HG02840 (cell line): ENCODE measurements around the gene NEDD4L.

Experiments
- ATAC-seq: cut with Tn5 transposase; IDR thresholded peaks from one replicate; pipeline ENCODE4 v1.9.1; 2021; ENCODE audit warnings: mild to moderate bottlenecking, moderate library complexity, moderate number of reproducible peaks; ENCODE audit not compliant: unreplicated experiment, low FRiP score

Gene NEDD4L

DNA sequence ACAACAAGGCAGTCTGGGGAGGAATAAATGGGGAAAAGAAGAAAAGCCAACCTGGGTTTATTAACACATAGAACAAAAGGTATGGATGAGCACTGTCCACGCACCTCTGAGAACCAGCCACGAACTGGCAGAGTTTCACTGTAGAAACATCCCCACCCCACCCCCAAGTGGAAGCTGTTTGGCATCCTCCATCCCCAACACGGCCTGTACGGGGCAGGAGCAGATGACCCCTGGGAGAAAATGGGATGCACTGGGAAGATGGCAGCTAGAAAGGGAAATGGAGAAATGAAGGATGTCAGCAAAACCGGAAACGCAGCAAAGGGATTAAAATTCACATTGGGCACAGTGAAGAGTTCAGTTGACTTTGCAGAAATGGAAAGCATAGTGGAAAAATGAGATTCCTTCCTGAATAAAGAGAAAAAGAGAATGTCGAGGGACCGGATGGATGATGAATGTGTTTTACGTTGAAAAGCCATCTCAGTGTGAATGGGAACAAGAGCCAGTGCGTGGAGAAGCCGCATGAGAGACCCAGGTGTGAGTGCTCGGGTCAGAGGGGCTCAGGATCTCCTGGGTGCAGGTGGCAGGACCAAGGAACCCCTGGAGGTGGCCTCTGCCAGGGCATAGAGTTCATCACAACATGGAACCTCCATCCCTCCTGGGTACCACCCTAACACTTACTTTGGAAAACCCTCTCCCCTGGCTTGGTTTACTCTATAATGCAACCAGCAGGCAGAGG, 337.8 kb downstream of the NEDD4L start:
- no peak for ATAC-seq

DNA sequence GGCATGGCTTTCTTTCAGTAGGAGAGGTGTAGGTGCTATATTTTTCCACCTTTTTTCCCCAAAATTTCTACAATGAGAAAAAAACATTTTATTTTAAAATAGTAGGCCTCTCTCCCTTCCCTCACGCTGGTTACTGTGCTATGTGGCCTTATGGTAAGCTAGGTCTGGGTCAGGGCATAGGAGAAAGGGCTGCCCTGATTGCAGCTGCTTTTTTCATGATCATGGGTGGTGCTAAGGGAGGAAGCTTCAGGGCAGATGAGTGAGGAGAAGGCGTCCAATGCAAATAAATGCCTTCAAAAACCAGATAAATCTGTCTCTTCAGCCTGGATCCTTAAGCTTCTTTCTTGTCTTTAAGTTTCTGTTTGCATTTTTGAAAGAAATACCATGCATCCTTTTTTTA, 338.4 kb downstream of the NEDD4L start:
- no peak for ATAC-seq

DNA sequence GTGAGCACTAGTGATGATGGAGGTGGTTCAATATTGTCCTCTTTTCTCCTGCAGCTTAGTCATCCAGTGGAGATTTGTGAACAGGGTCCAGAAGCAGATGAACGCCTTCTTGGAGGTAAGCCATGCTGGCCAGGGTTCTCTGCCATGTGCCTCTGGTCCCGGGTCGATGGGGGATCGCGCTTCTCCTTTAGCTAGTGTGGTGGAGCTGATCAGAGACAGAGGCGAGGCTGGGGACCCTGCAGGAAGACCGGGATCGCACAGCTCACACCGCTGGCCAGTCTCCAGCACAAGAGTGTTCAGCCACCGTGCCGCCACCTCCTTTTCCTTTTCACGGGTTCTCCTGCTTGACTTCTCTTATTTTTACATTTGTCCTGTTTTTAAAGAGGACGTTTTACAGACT, 341.4 kb downstream of the NEDD4L start:
- no peak for ATAC-seq

DNA sequence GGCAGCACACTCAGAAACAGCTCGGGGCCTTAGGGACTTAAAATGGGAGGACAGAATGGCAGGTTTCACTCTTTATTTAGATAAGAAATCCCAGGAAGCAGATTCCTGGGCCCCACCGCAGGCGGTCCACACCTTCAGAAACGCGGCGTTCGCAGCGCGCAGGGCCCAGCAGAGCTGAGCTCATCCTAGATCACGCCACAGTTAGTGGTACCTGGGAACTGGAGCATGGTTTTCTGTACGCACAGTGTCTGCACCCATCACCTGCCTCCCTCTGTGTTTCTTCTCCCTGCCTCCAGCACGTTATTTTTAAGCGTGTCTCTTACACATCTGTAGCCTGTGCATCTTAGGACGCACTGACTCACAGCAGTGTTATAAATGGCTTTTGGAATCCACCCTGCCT, 342.8 kb downstream of the NEDD4L start:
- ATAC-seq, result no peak

DNA sequence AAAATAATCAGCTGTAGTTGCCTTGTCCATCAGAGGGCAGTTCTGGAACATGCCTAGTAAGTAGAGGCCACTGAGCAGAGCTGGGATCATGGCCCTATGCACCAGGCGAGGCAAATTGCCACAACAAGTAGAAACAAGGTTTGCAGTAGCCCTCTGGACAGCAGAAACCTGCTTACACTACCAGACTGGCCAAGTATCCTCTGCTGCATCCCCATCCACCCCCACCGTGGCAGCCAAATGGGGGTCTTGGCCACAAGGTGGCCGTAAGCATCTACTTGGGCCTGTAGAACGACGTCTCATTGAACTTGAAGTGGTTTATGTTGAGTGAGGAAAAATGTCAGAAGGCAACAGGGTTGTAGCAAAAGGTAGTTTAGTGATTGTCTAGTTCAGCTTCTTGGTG, 343.7 kb downstream of the NEDD4L start:
- ATAC-seq, result no peak

GRCh38 chr18:58388736-58389135, 344.7 kb downstream of the NEDD4L start:
- no peak for ATAC-seq

DNA sequence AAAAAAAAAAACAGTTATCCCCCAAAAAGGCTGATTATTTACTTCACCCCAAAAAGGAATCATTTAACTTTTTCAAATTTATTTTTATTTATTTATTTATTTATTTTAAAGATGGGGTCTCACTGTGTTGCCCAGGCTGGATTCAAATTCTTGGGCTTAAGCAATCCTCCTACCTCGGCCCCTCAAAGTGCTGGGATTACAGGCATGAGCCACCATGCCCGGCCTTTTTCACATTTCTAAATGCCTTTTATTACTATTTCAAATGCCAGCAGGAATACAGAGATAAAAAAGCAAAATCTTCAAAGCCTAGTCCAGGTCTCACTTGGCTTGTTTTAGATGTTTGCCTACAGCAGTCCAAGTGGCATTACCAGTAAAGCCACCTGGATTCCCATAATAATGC, 345.7 kb downstream of the NEDD4L start:
- ATAC-seq, result no peak

GRCh38 chr18:58390399-58390798, 346.4 kb downstream of the NEDD4L start:
- ATAC-seq, result no peak

- no peak for ATAC-seq
Observed at GRCh38 chr18:58391231-58391825, 347.3 kb downstream of the NEDD4L start.

- ATAC-seq, result no peak
Observed at GRCh38 chr18:58391932-58392323, 347.9 kb downstream of the NEDD4L start.

- no peak for ATAC-seq
Observed at GRCh38 chr18:58392324-58393000, 348.4 kb downstream of the NEDD4L start.

DNA sequence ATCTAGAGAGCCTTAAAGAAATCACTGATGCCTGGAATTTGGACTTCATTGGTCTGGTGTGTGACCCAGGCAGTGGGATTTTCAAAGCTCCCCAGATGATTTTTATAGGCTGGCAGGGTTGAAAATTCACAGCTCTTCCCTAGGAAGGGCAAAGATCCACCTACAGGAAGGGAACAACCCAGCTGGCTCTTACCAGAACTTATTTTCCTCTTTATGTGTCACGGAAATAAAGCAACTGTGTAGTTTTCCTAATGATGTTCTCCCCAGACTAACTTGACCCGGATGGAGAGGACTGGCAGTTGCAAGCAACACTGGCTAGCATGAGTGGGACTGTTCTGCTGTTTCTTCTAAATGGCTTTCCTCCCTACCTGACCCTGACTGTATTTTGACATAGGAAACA, 349.3 kb downstream of the NEDD4L start:
- ATAC-seq, result no peak

DNA sequence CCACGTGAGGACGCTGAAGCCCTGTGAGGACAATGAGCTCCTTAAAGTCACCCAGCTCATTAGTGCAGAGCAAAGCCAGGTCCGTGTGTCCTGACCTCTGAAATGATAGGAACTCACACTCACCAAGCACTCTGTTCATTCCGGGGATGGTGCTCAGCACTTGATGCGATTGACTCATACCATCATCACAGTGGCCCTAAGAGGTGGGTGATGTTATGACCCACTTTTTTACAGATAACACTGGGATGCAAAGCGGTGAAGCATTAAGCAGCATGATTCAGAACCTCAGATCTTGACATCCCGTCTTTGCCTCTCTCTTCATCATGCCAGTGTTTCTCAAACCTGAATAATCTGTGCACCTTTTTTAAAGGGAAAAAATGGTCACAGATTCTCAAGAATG, 350.0 kb downstream of the NEDD4L start:
- ATAC-seq, result no peak

DNA sequence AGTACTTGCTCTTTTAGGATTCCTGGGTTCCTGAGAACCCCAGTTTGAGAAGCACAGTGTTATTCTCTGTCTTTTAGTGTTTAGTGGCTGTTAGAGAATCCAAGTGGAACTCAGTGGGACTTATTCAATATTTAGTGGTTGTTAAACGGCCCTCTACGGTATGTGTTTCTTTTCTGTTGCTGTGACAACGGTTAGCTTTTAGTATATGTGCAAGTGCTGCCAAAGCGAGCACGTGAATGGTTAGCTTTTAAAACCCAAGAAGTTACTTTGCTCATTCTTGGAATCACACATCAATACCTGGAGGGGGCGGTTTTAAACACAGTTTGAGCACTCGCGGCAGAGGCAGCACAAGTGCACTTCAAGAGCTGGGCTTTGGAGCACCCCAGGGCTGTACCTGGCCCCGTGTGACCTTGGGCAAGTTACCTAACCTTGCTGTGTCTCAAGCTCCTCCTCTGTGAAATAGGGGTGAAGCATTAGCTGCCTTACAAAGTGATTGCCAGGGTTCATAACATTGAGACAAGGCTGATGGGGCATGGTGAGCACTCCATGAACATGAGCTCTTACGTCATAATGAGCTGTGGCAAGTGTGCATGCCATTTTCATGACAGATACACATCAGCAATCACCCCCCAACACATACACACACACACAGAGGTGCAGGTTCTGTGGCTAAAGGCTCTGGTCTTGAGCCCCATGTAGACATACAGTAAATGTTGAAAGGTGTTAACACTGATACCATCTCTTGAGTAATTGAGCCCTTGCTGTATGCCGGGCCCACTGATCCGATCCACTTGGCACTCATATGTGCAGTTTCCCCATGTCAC, 350.8 kb downstream of the NEDD4L start:
- ATAC-seq, result no peak

- ATAC-seq, result no peak
Observed at GRCh38 chr18:58396144-58396543, 352.1 kb downstream of the NEDD4L start.

GRCh38 chr18:58396966-58397365, 352.9 kb downstream of the NEDD4L start:
- no peak for ATAC-seq

DNA sequence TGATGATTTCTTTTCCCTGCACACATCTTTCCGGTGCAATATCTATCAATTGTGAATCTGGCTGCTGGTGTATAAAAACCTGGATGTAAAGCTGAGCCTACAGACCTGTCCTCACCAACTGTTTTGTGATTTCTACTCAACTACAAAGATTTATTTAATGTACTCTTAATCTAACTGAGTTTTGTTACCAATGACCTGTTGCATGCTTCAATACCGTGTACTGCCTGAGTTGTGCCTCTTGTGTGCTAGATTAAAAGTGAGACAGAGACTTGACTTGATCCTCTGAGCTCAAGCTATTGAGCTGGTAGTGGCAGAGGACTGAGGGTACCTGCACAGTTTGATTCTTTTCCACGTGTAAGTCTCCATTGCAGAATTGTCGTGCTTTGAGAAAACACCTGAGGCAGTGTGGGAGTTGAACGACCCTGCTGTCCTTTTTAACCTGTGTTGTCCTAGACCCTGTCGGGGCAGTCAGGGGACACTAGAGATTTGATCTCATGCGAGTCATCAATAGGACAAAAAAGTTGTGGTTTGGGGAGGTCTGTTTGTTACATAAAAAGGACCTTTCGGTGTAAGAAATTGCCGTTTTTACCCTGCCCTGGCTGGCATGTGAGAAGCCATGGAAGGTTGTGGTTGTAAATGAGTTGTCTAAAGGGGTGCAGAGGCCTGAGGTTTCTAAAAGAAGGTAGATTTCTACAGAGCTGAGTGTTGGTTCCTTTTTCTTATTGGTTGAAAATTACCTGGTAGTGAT, 353.5 kb downstream of the NEDD4L start:
- ATAC-seq, result no peak

DNA sequence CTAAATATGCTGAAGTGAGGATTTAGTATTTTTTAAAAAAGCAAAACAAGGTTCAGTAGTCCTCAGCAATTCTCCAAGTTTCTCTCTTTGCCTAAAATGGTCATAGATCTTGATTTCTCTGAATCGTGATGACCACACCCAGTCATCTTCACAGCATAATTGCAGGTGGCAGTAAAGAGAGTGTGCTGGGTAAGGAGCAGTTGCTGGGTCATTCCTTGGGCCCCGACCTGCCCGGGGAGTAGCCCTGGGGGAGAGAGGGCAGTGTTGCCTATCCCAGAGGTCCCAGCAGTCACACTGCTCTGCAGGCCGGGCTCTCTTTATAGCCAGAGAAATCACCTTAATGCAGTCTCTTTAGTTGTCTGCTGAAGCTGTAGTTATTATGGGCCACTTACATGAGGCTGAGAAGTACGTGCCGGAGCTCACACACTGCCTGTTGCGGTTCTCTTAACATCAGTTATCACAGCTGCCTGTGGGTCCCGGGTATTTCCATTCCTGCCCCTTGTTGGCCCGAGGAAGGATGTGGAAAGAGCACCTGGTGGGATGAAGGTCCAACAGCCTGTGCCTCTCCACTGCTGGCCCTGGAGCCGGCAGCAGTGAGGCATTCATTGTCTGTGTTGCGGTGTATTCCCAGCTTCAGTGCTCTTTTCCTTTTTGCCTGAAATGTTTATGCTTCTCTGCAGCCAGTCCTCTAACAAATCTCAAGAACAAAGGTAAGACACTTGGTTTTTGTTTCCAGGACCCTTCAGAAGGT, 354.8 kb downstream of the NEDD4L start:
- ATAC-seq, result no peak

DNA sequence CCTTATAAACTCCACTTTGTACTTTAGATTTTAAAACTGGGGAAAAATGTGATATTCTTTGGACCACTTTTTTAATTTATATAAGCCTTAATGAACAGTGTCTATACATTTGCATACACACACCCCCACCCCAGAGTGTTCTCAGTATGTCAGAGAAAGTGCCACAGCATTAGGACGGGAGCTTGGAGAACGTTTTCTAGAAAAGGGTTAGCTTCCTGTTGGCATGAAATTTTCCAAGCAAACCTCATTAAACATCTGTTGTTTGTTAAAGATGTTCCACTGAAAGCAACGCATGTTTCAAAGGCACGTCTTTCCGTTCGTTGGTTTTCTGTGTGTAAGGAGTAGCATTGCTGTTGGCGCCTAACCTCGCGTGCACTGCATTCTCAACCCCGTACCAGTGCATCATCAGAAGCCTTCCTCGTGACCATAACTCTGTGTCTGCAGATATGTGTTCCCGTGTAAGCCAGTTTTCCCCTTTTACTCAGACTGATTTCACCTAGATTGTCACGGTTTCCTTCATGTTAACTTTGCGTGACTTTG, 356.4 kb downstream of the NEDD4L start:
- no peak for ATAC-seq
